ENCODE data around the gene SLC6A3. TPM values are rescaled to one million over a fixed set of nuclear protein-coding genes. Genes with fewer than 3 reads are reported as not detected.

The SLC6A3 gene
- total RNA-seq, 1 donor from 2014 or later = not detected

- H3K9me3 Mint-ChIP-seq (ENCODE audit: low read depth) = peaks cover 4% of the 10 kb centered on the region
- peaks cover 58% of the 10 kb centered on the region for H3K27me3 Mint-ChIP-seq (ENCODE audit: low read depth)
- TF ChIP-seq CTCF (IDR thresholded peaks at IDR 0.05) = no peak
- no peak for DNase-seq (ENCODE audit: low spot score)
- no peak overlapping the region for H3K4me3 Mint-ChIP-seq (ENCODE audit: unreplicated experiment)
- H3K27ac Mint-ChIP-seq (ENCODE audit: unreplicated experiment) = no peak overlapping the region
- no peaks in the 10 kb centered on the region for H3K36me3 Mint-ChIP-seq (ENCODE audit: low read depth)
- peaks cover 15% of the 10 kb centered on the region for H3K4me1 Mint-ChIP-seq (ENCODE audit: low read depth)
Observed at GRCh38 chr5:1387876-1388275, 57.4 kb downstream of the SLC6A3 start.

- H3K4me3 Mint-ChIP-seq (ENCODE audit: unreplicated experiment) = peak overlapping the region; percentile 85
- DNase-seq (ENCODE audit: low spot score) = no peak
- TF ChIP-seq CTCF (IDR thresholded peaks at IDR 0.05) = no peak
Observed at GRCh38 chr5:1387059-1387755, 58.0 kb downstream of the SLC6A3 start.

GRCh38 chr5:1386274-1386717, 58.9 kb downstream of the SLC6A3 start:
- Mint-ChIP-seq H3K36me3 (ENCODE audit: low read depth) (no peaks in the 10 kb centered on the region), H3K27me3 (ENCODE audit: low read depth) (peaks cover 64% of the 10 kb centered on the region), H3K9me3 (ENCODE audit: low read depth) (peaks cover 4% of the 10 kb centered on the region), H3K4me1 (ENCODE audit: low read depth) (peaks cover 15% of the 10 kb centered on the region), H3K4me3 (ENCODE audit: unreplicated experiment) (peak overlapping the region; percentile 85), H3K27ac (ENCODE audit: unreplicated experiment) (peak overlapping the region; percentile 38)
- no peak for TF ChIP-seq CTCF (IDR thresholded peaks at IDR 0.05)
- DNase-seq (ENCODE audit: low spot score) = peak; percentile 94

More at GRCh38 chr5:1387059-1387755, 58.0 kb downstream of the SLC6A3 start:
- H3K4me1 Mint-ChIP-seq (ENCODE audit: low read depth) = peaks cover 15% of the 10 kb centered on the region
- H3K27me3 Mint-ChIP-seq (ENCODE audit: low read depth) = peaks cover 60% of the 10 kb centered on the region
- no peaks in the 10 kb centered on the region for H3K36me3 Mint-ChIP-seq (ENCODE audit: low read depth)
- H3K9me3 Mint-ChIP-seq (ENCODE audit: low read depth) = peaks cover 4% of the 10 kb centered on the region
- H3K27ac Mint-ChIP-seq (ENCODE audit: unreplicated experiment) = no peak overlapping the region

GRCh38 chr5:1385395-1386273, 59.6 kb downstream of the SLC6A3 start:
- peaks cover 4% of the 10 kb centered on the region for H3K9me3 Mint-ChIP-seq (ENCODE audit: low read depth)
- H3K4me1 Mint-ChIP-seq (ENCODE audit: low read depth) = peaks cover 15% of the 10 kb centered on the region
- no peak for TF ChIP-seq CTCF (IDR thresholded peaks at IDR 0.05)
- DNase-seq (ENCODE audit: low spot score) = peak; percentile 92
- H3K4me3 Mint-ChIP-seq (ENCODE audit: unreplicated experiment) = peak overlapping the region; percentile 85
- H3K36me3 Mint-ChIP-seq (ENCODE audit: low read depth) = no peaks in the 10 kb centered on the region
- peaks cover 68% of the 10 kb centered on the region for H3K27me3 Mint-ChIP-seq (ENCODE audit: low read depth)
- peak overlapping the region; percentile 38 for H3K27ac Mint-ChIP-seq (ENCODE audit: unreplicated experiment)

GRCh38 chr5:1384521-1384920, 60.7 kb downstream of the SLC6A3 start:
- Mint-ChIP-seq H3K4me1 (ENCODE audit: low read depth) (peaks cover 18% of the 10 kb centered on the region), H3K36me3 (ENCODE audit: low read depth) (no peaks in the 10 kb centered on the region), H3K27me3 (ENCODE audit: low read depth) (peaks cover 69% of the 10 kb centered on the region), H3K4me3 (ENCODE audit: unreplicated experiment) (no peak overlapping the region), H3K9me3 (ENCODE audit: low read depth) (peaks cover 4% of the 10 kb centered on the region), H3K27ac (ENCODE audit: unreplicated experiment) (no peak overlapping the region)
- no peak for TF ChIP-seq CTCF (IDR thresholded peaks at IDR 0.05)
- DNase-seq (ENCODE audit: low spot score) = no peak

All from chondrocyte (in vitro differentiated cells).